DOHH2 (cell line): ENCODE data around the gene PDCD10.

Source experiments
- EZH2phosphoT487 ChIP-seq: fragments of 200-600 bp; sonication (generic); IDR thresholded peaks from 2 replicates; pipeline ENCODE4 v1.6.1; 2017; ENCODE audit warnings: borderline replicate concordance, mild to moderate bottlenecking, antibody characterized with exemption, low read length, moderate library complexity, mixed read lengths
- TF ChIP-seq, protein P1 (sequence below): fragments of 200-600 bp; sonication (generic); IDR thresholded peaks from one replicate; pipeline ENCODE4 v1.5.1; 2014; ENCODE audit warnings: antibody characterized with exemption, mild to moderate bottlenecking, low read depth, low read length; ENCODE audit not compliant: poor library complexity, severe bottlenecking

- TF ChIP-seq, protein P1, sequence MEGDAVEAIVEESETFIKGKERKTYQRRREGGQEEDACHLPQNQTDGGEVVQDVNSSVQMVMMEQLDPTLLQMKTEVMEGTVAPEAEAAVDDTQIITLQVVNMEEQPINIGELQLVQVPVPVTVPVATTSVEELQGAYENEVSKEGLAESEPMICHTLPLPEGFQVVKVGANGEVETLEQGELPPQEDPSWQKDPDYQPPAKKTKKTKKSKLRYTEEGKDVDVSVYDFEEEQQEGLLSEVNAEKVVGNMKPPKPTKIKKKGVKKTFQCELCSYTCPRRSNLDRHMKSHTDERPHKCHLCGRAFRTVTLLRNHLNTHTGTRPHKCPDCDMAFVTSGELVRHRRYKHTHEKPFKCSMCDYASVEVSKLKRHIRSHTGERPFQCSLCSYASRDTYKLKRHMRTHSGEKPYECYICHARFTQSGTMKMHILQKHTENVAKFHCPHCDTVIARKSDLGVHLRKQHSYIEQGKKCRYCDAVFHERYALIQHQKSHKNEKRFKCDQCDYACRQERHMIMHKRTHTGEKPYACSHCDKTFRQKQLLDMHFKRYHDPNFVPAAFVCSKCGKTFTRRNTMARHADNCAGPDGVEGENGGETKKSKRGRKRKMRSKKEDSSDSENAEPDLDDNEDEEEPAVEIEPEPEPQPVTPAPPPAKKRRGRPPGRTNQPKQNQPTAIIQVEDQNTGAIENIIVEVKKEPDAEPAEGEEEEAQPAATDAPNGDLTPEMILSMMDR, result no peak
- no peak for TF ChIP-seq EZH2phosphoT487
Observed at GRCh38 chr3:167673221-167673620, 61.5 kb downstream of the PDCD10 start.
